22Rv1 (cell line): ENCODE results near the gene COG5.

Experiments
- ZFX ChIP-seq: fragments of 450-650 bp; IDR thresholded peaks from 2 replicates; pipeline ENCODE4 v1.6.1; 2017; ENCODE audit warnings: antibody characterized with exemption, borderline replicate concordance
- TF ChIP-seq, protein P1 (sequence below): fragments of 450-650 bp; IDR thresholded peaks from 2 replicates; pipeline ENCODE4 v1.5.1; 2017; ENCODE audit warnings: mild to moderate bottlenecking

DNA sequence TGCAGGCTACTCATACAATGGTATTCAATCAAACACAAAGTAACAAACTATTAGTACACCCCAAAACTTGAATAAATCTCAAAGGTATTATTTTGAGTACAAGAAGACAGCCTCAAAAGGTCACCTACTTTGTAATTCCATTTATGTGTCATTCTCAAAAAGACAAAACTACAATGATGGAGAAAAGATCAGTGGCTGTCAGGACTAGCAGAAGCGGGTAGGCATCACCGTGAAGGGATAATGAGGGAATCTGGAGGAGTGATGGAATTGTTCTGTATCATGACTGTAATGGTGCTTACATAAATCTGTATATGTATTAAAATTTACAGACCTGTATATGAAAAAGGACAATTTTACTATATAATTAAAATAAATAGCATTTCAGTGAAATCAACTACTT is 37.0 kb downstream of the COG5 start:
- TF ChIP-seq, protein P1, sequence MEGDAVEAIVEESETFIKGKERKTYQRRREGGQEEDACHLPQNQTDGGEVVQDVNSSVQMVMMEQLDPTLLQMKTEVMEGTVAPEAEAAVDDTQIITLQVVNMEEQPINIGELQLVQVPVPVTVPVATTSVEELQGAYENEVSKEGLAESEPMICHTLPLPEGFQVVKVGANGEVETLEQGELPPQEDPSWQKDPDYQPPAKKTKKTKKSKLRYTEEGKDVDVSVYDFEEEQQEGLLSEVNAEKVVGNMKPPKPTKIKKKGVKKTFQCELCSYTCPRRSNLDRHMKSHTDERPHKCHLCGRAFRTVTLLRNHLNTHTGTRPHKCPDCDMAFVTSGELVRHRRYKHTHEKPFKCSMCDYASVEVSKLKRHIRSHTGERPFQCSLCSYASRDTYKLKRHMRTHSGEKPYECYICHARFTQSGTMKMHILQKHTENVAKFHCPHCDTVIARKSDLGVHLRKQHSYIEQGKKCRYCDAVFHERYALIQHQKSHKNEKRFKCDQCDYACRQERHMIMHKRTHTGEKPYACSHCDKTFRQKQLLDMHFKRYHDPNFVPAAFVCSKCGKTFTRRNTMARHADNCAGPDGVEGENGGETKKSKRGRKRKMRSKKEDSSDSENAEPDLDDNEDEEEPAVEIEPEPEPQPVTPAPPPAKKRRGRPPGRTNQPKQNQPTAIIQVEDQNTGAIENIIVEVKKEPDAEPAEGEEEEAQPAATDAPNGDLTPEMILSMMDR, result no peak
- no peak for TF ChIP-seq ZFX
